WTC11 (cell line): ENCODE data around the gene OPTC. TPM values are rescaled to one million over a fixed set of nuclear protein-coding genes. Genes with fewer than 3 reads are reported as not detected.
A peak's percentile ranks its signal among the peaks of the same experiment; 100 is the strongest.

Experiments
- ATAC-seq: fragments of 200-7000 bp; cut with Tn5 transposase; 2 replicates; pipeline ENCODE4 v1.10.0; 2021; ENCODE audit warnings: mild to moderate bottlenecking, moderate library complexity
- CTCF ChIA-PET: fragments of 300-600 bp; sonication (Branson Sonifier 250); formaldehyde crosslinking; loops from one replicate; lab custom pipeline; 2021; ENCODE audit warnings: antibody characterized with exemption; lab: Charles Lee
- POLR2A ChIA-PET: fragments of 350-600 bp; sonication (Branson Sonifier 250); formaldehyde crosslinking; loops from one replicate; lab custom pipeline; 2021; ENCODE audit warnings: antibody characterized with exemption; lab: Charles Lee
- DNase-seq: peaks from one replicate; pipeline ENCODE4 v3.0.0; 2021; ENCODE audit warnings: low spot score
- H3K27ac Mint-ChIP-seq: 2 replicates; pipeline ENCODE4 v1.8.0; 2021; ENCODE audit warnings: mixed read lengths
- H3K27me3 Mint-ChIP-seq: 2 replicates; pipeline ENCODE4 v1.8.0; 2021; ENCODE audit warnings: low read depth, mild to moderate bottlenecking, moderate library complexity, mixed read lengths
- H3K36me3 Mint-ChIP-seq: 2 replicates; pipeline ENCODE4 v1.8.0; 2021; ENCODE audit warnings: mixed read lengths
- H3K4me1 Mint-ChIP-seq: 2 replicates; pipeline ENCODE4 v1.8.0; 2022; ENCODE audit warnings: mixed read lengths
- H3K4me3 Mint-ChIP-seq: 2 replicates; pipeline ENCODE4 v1.8.0; 2021; ENCODE audit warnings: mild to moderate bottlenecking, moderate library complexity, mixed read lengths
- H3K9me3 Mint-ChIP-seq: 2 replicates; pipeline ENCODE4 v1.8.0; 2021; ENCODE audit warnings: mixed read lengths
- AR ChIP-seq: fragments of 250-450 bp; sonication (Bioruptor Pico); IDR thresholded peaks from 2 replicates; pipeline ENCODE4 v1.9.0; 2021; ENCODE audit warnings: mild to moderate bottlenecking
- CBFB ChIP-seq: sonication (generic); formaldehyde crosslinking; IDR thresholded peaks from 2 replicates; pipeline ENCODE4 v1.8.1; 2022; ENCODE audit warnings: mild to moderate bottlenecking, low read depth, missing genetic modification reagents
- E2F1 ChIP-seq: sonication (generic); formaldehyde crosslinking; IDR thresholded peaks from 2 replicates; pipeline ENCODE4 v1.8.0; 2022; ENCODE audit warnings: mild to moderate bottlenecking, missing genetic modification reagents
- FOXJ3 ChIP-seq: sonication (generic); formaldehyde crosslinking; IDR thresholded peaks from 2 replicates; pipeline ENCODE4 v1.9.0; 2021; ENCODE audit warnings: missing genetic modification reagents, mild to moderate bottlenecking, borderline replicate concordance
- FOXK1 ChIP-seq: sonication (generic); formaldehyde crosslinking; IDR thresholded peaks from 2 replicates; pipeline ENCODE4 v1.8.0; 2022; ENCODE audit warnings: mild to moderate bottlenecking, moderate library complexity, missing genetic modification reagents
- FOXP1 ChIP-seq: sonication (generic); formaldehyde crosslinking; IDR thresholded peaks from 2 replicates; pipeline ENCODE4 v1.8.0; 2022; ENCODE audit warnings: missing genetic modification reagents, mild to moderate bottlenecking, moderate library complexity, borderline replicate concordance
- GABPB1 ChIP-seq: sonication (generic); formaldehyde crosslinking; IDR thresholded peaks from 2 replicates; pipeline ENCODE4 v1.8.1; 2023; ENCODE audit warnings: mild to moderate bottlenecking, missing genetic modification reagents
- KAT7 ChIP-seq: sonication (generic); formaldehyde crosslinking; IDR thresholded peaks from 2 replicates; pipeline ENCODE4 v1.8.1; 2023; ENCODE audit warnings: missing genetic modification reagents, mild to moderate bottlenecking, borderline replicate concordance
- MLX ChIP-seq: sonication (generic); formaldehyde crosslinking; IDR thresholded peaks from 2 replicates; pipeline ENCODE4 v1.8.1; 2023; ENCODE audit warnings: mild to moderate bottlenecking, missing genetic modification reagents, moderate library complexity
- NFATC4 ChIP-seq: fragments of 250-450 bp; sonication (Bioruptor Pico); IDR thresholded peaks from 2 replicates; pipeline ENCODE4 v1.9.0; 2021; ENCODE audit warnings: mild to moderate bottlenecking
- NFYB ChIP-seq: sonication (generic); formaldehyde crosslinking; conservative IDR thresholded peaks from 2 replicates; pipeline ENCODE4 v1.8.0; 2022; ENCODE audit warnings: low read depth, missing genetic modification reagents
- NR1H2 ChIP-seq: sonication (generic); formaldehyde crosslinking; IDR thresholded peaks from 2 replicates; pipeline ENCODE4 v1.9.0; 2021; ENCODE audit warnings: mild to moderate bottlenecking, moderate library complexity, missing genetic modification reagents
- NR2C2 ChIP-seq: sonication (generic); formaldehyde crosslinking; IDR thresholded peaks from 2 replicates; pipeline ENCODE4 v1.8.0; 2022; ENCODE audit warnings: mild to moderate bottlenecking, missing genetic modification reagents
- PRDM15 ChIP-seq: sonication (generic); formaldehyde crosslinking; IDR thresholded peaks from 2 replicates; pipeline ENCODE4 v1.8.0; 2022; ENCODE audit warnings: missing genetic modification reagents
- RELA ChIP-seq: sonication (generic); formaldehyde crosslinking; IDR thresholded peaks from 2 replicates; pipeline ENCODE4 v1.8.1; 2022; ENCODE audit warnings: missing genetic modification reagents, mild to moderate bottlenecking, borderline replicate concordance
- SMAD4 ChIP-seq: sonication (generic); formaldehyde crosslinking; IDR thresholded peaks from 2 replicates; pipeline ENCODE4 v1.8.0; 2022; ENCODE audit warnings: mild to moderate bottlenecking, missing genetic modification reagents
- SOX15 ChIP-seq: fragments of 250-450 bp; sonication (Bioruptor Pico); IDR thresholded peaks from 2 replicates; pipeline ENCODE4 v1.9.0; 2021; ENCODE audit warnings: mild to moderate bottlenecking
- SP1 ChIP-seq: sonication (generic); formaldehyde crosslinking; conservative IDR thresholded peaks from 2 replicates; pipeline ENCODE4 v1.8.1; 2022; ENCODE audit warnings: missing genetic modification reagents
- TCF7 ChIP-seq: sonication (generic); formaldehyde crosslinking; IDR thresholded peaks from 2 replicates; pipeline ENCODE4 v1.8.0; 2022; ENCODE audit warnings: mild to moderate bottlenecking, low read depth, missing genetic modification reagents, moderate library complexity
- ZNF138 ChIP-seq: sonication (generic); formaldehyde crosslinking; conservative IDR thresholded peaks from 2 replicates; pipeline ENCODE4 v1.8.1; 2022; ENCODE audit warnings: mild to moderate bottlenecking, moderate library complexity, missing genetic modification reagents
- ZNF232 ChIP-seq: sonication (generic); formaldehyde crosslinking; IDR thresholded peaks from 2 replicates; pipeline ENCODE4 v1.8.0; 2022; ENCODE audit warnings: mild to moderate bottlenecking, missing genetic modification reagents
- ZNF416 ChIP-seq: fragments of 250-450 bp; sonication (Bioruptor Pico); IDR thresholded peaks from 2 replicates; pipeline ENCODE4 v1.9.0; 2021; ENCODE audit warnings: mild to moderate bottlenecking, inconsistent platforms
- total RNA-seq: library from RNA; stranded (reverse); gene quantifications from 3 replicates; pipeline ENCODE4 v1.2.3, GENCODE V29; 2021
- TF ChIP-seq, protein P1 (sequence below): sonication (generic); formaldehyde crosslinking; IDR thresholded peaks from 2 replicates; pipeline ENCODE4 v1.8.1; 2023; ENCODE audit warnings: mild to moderate bottlenecking, missing genetic modification reagents
- TF ChIP-seq, protein P2 (sequence below): sonication (generic); formaldehyde crosslinking; IDR thresholded peaks from 2 replicates; pipeline ENCODE4 v1.8.1; 2023; ENCODE audit warnings: mild to moderate bottlenecking, missing genetic modification reagents, moderate library complexity

The OPTC gene
- total RNA-seq, 1 experiment from 2014 or later, result 0.55 TPM

DNA sequence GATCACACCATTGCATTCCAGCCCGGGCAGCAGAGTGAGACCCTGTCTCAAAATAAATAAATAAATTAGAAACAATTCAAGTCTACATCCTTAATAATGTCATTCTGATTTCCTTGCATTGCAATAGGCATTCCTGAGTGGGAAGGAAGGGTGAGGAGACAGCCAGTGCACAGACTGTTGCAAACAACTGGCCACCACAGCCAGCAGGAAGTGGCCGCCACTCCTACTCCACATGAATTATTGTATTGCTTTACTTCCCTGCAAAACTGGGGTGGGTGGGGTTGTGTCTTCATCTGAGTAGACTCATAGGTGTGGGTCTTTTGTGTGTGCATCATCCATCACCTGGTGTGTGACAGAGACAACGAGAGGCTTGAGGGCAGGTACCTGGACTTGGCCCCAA lies 60.1 kb downstream of the OPTC start:
- ChIA-PET POLR2A (no interaction called here), CTCF (interaction anchor here (0.7 to 1.3 kb wide), 3 partner anchors 18 to 50 kb away, joined by 3 read pairs; no protein-coding TSS in a partner anchor)
- no peak for ATAC-seq
- no peaks in the 10 kb centered on the region for H3K36me3 Mint-ChIP-seq
- peaks cover 51% of the 10 kb centered on the region for H3K4me1 Mint-ChIP-seq
- H3K27me3 Mint-ChIP-seq, result no peaks in the 10 kb centered on the region
- DNase-seq, result no peak
- H3K4me3 Mint-ChIP-seq, result no peak overlapping the region
- TF ChIP-seq NR1H2 (CRISPR knock-in tag) (no peak), FOXK1 (CRISPR knock-in tag) (no peak), SMAD4 (no peak), FOXJ3 (CRISPR knock-in tag) (no peak), E2F1 (CRISPR knock-in tag) (no peak), GABPB1 (CRISPR knock-in tag) (no peak), PRDM15 (CRISPR knock-in tag) (no peak), SOX15 (CRISPR knock-in tag) (no peak), AR (no peak), NFATC4 (CRISPR knock-in tag) (no peak), RELA (CRISPR knock-in tag) (no peak), ZNF138 (CRISPR knock-in tag) (no peak)
- peak overlapping the region; percentile 14; the same call in 1 of the 2 replicates for H3K27ac Mint-ChIP-seq
- no peaks in the 10 kb centered on the region for H3K9me3 Mint-ChIP-seq

- H3K4me3 Mint-ChIP-seq, result no peak overlapping the region
- H3K9me3 Mint-ChIP-seq, result no peaks in the 10 kb centered on the region
- CTCF ChIA-PET, result interaction anchor here (1.1 to 2.0 kb wide), 3 partner anchors 27 to 67 kb away, joined by 3 to 6 read pairs (median 6); no protein-coding TSS in a partner anchor
- ATAC-seq (peak; percentile 15; the same call in 1 of the 2 replicates), DNase-seq (no peak)
- H3K36me3 Mint-ChIP-seq, result no peaks in the 10 kb centered on the region
- H3K4me1 Mint-ChIP-seq, result peaks cover 41% of the 10 kb centered on the region
- POLR2A ChIA-PET, result interaction anchor here (0.6 to 1.3 kb wide), 6 partner anchors 36 to 897 kb away, joined by 3 to 6 read pairs (median 4); partner anchors contain the start of gene ATP2B4
- no peak overlapping the region for H3K27ac Mint-ChIP-seq
- no peaks in the 10 kb centered on the region for H3K27me3 Mint-ChIP-seq
- TF ChIP-seq TCF7 (CRISPR knock-in tag), result no peak
- TF ChIP-seq CBFB (CRISPR knock-in tag), result no peak
- TF ChIP-seq NFYB (CRISPR knock-in tag), result 0 out of 2 replicates have a peak, but pooled peaks have one; percentile 15
- TF ChIP-seq MLX (CRISPR knock-in tag), result no peak
- TF ChIP-seq KAT7 (CRISPR knock-in tag), result no peak
- no peak for TF ChIP-seq FOXP1 (CRISPR knock-in tag)
- no peak for TF ChIP-seq ZNF416 (CRISPR knock-in tag)
- no peak for TF ChIP-seq FOXJ3 (CRISPR knock-in tag)
- no peak for TF ChIP-seq SP1 (CRISPR knock-in tag)
- TF ChIP-seq, protein P1, sequence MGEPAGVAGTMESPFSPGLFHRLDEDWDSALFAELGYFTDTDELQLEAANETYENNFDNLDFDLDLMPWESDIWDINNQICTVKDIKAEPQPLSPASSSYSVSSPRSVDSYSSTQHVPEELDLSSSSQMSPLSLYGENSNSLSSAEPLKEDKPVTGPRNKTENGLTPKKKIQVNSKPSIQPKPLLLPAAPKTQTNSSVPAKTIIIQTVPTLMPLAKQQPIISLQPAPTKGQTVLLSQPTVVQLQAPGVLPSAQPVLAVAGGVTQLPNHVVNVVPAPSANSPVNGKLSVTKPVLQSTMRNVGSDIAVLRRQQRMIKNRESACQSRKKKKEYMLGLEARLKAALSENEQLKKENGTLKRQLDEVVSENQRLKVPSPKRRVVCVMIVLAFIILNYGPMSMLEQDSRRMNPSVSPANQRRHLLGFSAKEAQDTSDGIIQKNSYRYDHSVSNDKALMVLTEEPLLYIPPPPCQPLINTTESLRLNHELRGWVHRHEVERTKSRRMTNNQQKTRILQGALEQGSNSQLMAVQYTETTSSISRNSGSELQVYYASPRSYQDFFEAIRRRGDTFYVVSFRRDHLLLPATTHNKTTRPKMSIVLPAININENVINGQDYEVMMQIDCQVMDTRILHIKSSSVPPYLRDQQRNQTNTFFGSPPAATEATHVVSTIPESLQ (CRISPR knock-in tag), result no peak
- TF ChIP-seq ZNF232 (CRISPR knock-in tag), result no peak
- TF ChIP-seq NR2C2 (CRISPR knock-in tag), result no peak
- TF ChIP-seq, protein P2, sequence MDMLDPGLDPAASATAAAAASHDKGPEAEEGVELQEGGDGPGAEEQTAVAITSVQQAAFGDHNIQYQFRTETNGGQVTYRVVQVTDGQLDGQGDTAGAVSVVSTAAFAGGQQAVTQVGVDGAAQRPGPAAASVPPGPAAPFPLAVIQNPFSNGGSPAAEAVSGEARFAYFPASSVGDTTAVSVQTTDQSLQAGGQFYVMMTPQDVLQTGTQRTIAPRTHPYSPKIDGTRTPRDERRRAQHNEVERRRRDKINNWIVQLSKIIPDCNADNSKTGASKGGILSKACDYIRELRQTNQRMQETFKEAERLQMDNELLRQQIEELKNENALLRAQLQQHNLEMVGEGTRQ (CRISPR knock-in tag), result 0 out of 2 replicates have a peak, but pooled peaks have one; percentile 46
- no peak for TF ChIP-seq ZNF138 (CRISPR knock-in tag)
- TF ChIP-seq SMAD4, result no peak
Observed at GRCh38 chr1:203555076-203555475, 61.1 kb downstream of the OPTC start.
